ENCODE data around the gene PTPRK.

PTPRK gene

DNA sequence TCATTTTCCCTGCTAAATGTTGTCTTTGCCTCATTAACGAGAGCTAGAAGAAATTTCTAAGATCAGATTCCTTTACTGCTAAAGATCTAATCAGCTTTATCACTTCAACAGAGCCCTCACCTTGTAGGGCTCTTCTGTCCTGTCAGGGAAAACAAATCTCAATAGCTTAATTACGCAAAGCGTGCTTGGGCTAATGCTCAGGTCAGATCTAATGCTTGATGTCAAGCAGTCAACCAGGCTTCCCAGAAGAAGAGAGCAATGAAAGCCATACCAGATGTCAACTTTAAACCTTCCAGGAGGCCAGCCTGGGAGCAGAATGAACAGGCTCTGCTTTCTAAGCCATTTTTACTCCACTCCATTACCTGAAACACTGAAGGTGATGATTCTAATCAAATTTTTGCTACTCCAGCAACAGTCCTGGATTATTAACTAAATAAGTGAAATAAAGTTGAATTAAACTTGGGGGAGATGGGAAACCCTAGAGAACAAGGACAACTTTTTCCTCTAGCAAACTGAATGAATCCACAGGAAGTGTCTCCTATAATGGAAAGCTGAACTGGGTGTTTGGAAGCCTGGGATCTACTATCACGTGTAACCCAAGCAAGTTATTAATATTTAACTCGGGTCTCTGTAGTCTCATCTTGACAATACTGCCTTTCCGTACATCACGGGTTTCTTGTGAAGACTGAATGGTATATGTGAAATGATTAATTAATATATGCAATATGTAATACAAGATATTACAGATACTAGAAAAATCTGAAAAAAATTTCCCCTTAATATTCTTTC is 273.7 kb downstream of the PTPRK start:
- no peak for DNase-seq (ENCODE audit: low spot score)

DNA sequence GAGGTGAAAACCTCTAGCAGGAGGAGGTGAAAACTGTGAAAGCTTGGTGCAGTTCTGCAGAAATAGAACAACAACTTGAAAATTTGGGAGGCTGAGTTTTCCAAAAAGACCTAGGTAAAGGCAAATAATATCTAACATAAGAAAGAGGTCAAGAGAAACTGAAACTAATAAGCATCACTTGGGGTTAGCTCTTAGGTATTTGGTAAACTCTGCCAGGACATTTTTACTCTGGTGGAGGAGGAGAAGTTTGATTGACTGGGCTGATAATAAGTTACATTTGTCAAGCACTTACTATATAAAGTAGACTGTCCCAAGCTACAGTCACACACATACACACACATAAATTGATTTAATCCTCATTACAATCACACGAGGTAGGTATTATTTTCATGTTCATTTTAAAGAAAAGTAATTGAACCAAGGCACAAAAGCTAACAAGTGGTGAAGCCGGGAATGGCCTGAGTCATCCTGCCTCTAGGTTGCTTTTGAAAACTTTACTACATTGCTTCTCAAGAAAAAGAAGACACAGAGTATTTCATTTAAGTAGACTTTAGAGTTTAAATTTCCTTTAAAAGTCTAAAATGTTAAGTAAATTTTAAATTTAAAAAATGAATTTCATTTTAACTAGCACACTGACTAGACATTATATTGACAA is 275.5 kb downstream of the PTPRK start:
- no peak for DNase-seq (ENCODE audit: low spot score)

DNA sequence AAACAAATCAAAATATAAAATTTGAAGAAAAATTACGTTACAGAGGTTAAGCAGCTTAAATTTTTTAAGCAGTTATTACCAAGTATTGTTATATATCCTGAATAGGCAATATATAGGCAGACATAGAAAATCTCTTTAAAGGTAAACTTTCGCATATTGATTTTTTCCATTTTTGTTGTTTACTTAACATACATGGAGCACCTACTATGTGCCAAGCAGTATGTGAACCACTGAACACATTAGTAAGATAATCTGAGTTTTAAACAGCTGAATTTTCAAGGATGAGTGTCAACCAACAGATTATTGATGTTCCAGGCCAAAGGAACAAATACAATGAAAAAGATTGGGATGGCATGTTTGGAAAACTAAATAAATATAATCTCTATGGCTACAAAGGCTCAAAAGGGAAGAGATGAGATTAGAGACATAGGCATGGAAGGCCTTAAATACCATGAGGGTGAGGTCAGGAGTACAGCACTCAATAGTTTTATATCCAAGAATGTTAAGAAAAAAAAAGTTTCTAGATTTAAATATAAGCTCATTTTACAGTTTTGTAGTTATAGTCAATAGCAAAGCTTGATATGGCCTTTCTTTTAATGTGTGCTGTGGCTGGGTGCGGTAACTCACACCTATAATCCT is 277.5 kb downstream of the PTPRK start:
- no peak for DNase-seq (ENCODE audit: low spot score)

DNA sequence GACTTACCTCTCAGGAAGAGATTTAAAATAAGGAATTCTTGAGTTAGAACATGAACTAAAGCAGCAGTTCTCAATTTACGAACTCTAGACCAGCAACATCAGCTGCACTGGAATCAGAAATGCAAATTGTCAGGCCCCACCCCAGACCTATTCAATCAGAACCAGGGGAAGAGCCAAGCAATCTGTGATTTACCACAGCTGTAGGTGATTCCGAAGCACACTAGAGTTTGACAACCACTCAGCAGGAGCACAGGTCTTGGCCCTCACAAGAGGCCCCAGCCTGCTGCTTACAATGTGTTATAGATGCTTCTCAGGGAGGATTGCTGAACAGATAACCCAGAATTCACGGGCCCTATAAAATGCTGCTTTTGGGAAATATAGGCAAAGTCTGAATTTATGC is 279.2 kb downstream of the PTPRK start:
- DNase-seq (ENCODE audit: low spot score): no peak

DNA sequence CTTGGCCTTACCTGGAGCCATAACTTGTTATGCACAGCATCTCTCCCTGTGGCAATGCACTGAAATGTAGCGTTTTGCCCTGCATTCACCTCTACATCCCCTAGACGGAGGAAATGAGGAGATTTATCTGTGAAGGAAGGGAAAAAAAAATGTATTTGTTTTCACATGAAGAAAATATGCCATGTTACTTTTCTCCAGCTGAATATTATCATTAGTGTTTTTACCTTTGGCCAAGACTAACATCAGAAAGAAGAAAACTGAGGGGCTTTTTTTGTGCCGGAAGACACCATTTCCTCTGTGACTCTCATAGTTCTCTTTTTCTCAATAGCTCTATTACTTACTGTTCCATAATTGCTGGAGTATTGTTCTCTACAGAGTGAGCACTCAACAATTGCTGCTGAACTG is 280.4 kb downstream of the PTPRK start:
- DNase-seq (ENCODE audit: low spot score): no peak

DNA sequence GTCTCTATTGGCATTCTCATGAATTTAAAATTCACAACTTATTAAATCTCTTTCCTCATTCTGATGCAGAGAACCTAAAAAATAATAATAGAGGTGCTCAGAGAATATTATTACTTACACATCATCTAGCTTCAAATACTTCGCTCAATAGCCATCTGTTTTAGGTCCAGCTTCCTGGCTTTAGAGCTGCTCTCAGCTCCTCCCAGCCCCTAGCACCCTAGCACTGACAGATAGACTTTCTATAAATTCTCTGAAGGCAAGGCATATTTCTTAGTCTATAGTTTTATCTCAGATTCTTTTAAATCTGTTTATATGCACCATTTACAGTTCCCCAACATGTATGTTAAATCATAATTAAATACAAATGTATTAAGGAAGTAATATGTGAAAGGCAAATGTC is 281.3 kb downstream of the PTPRK start:
- DNase-seq (ENCODE audit: low spot score): no peak

DNA sequence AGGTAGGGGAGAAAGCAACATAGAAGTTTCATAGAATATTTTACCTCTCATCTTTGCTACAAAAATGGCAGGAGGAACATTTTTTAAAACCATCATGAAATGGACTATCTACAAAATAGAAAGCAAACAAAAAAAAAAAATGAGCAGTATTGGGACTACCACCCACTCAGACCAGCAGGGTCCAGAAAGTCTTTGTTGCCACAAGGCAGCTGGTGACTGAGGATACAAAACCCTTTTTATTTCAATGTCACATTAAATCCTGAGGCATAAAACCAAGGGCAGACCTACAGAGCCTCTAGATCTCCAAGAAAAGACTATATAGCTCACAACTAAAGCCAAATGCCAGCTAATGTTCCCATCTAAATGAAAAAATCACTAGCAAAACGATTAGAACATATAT is 282.2 kb downstream of the PTPRK start:
- no peak for DNase-seq (ENCODE audit: low spot score)

DNA sequence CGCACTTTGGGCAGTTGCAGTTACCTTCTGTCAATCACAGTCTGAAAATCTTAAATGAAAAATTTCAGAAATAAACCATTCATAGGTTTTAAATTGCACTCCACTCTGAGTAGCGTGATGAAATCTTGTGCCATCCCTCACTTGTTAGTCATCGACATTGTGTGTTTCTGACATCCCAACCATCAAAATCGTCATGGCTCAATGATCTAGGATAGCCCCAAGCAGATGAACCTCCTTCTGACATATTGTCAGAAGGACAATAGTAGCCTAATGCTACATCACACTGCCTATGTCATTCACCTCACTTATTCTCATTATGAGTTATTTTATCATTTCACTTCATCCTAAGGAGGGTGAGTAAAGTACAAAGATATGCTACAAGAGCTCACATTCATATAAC is 284.8 kb downstream of the PTPRK start:
- no peak for DNase-seq (ENCODE audit: low spot score)

DNA sequence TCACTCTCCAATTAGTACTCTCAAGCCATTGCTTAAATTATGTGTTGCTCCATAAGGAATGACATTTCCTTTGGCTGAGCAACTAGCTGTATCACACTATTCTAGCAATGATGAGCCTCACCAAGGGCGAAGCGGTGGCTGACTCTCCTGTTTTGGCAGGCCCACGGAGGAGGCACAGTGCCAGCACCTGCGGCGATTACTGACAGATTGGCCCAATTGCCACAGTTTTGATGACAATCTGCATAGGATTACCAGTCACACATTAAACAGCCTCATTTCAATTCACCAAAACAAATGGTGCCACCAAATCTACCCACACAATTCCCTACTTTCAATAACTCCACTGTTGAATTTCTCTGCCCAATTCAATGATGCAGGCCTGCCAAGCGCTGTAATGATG is 286.9 kb downstream of the PTPRK start:
- DNase-seq (ENCODE audit: low spot score): no peak

DNA sequence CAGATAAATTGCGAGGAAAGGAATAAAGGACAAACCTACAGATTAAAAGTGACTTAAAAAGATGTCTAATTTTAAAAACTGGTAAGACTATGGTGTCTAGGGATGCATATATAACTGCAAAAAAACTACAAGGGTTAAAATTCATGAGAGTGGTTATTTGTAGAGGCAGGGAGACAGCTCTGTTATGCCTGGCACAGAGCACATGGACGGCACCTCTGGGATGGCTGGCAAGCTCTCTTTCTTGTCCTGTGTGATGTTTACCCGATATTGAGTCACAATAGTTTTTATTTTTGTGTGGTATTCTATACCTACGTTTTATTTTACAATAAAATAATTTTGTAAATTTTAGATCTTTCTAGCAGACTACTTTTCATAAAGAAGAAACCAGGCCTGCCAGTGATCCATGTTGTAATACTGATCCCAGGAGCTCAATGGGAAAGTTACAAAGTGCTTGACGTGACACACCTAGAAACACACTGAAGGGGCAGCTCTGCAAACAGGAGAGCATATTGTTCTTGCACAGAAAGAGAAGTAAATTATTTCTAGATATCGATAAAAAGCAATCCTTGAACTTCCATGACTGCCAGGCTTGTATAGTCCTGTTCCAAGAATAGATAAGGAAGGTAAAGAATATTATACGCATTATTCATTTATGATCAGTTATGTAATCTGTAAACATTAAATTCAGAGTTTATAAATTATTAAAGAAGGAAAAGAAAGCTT is 290.0 kb downstream of the PTPRK start:
- DNase-seq (ENCODE audit: low spot score): no peak

DNA sequence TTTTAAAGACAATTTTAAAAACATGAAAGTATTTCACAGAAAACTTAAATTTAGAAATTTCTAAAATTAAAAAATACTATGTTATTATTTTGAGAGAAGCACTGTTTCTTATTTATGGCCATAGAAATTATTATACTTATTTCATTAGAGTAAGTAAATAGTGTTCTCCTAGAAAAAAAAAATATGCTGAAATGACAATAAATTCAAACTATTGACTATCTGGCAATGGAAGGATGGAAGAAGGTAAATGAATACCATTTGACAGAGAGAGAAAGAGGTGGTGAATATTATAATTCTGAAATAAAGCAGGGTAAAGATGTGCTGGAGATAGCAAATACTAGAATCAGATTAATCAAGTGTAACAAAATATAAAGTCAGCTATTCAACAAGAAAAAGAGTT is 294.8 kb downstream of the PTPRK start:
- no peak for DNase-seq (ENCODE audit: low spot score)

DNA sequence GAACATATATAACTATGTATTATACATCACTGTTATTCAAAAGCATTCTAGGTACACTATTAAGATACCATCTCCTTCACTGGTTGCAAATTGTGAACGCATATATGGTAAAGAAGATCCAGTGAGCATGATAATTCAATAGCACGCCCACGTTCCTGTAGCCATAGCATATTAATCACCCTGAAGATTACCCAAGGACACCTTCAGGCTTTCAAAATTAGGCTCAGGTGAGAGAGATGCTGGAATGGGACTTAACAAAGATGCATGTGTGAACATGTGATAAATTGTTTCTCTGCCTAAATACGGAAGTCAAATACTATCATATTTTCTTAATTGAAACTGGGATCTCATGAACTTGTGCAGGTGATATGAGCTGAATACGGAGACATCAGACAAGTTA is 303.5 kb downstream of the PTPRK start:
- DNase-seq (ENCODE audit: low spot score): no peak

DNA sequence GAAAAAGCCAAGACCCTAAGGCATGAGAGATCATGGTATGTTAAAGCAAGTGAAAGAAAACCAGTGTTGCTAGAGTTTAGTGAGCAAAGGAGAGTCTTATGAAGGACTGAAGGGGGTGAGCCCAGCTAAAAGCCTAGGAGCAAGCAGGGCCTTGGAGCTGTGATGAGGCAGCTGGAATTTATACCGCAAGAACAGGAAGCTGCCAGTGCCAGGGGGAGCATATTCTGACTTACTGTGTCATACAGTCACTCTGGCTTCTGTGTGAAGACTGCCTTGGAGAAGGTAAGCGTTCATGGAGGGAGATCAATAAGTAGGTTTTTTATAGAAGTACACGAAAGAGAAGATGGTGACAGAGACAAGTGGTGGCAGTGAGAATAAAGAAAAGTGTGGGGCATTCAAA is 310.6 kb downstream of the PTPRK start:
- no peak for DNase-seq (ENCODE audit: low spot score)

DNA sequence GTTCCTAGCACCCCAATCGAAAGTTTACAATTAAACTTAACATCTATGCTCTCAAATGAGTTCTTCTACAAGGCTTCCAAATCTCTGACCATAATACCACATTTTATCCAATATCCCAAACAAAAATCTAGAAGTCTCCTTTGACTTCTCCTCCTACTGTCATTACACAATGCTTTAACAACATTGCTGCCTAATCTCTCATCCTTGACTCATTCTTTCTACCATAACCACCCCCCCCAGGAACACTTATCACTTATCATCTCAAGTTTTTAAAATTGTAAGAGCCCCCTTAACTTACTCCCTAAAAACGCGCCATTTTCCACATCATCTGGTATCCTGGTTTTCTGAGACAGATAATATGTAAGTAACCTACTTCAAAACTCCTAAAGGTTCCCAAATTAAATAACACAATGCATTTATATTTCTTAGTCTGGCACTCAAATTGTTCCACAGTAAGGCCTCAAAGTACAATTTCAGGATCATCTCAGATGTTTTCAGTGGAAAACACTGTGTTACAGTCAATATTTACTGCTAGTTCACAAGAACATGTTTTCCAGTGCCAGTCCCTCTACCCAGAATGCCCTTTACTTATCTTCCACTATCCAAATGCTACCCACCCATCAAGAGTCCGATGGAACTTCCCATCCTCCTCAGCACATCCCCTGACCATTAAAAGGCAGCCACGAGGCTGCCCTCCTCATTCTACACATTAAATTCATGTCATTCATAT is 311.4 kb downstream of the PTPRK start:
- DNase-seq (ENCODE audit: low spot score): no peak

DNA sequence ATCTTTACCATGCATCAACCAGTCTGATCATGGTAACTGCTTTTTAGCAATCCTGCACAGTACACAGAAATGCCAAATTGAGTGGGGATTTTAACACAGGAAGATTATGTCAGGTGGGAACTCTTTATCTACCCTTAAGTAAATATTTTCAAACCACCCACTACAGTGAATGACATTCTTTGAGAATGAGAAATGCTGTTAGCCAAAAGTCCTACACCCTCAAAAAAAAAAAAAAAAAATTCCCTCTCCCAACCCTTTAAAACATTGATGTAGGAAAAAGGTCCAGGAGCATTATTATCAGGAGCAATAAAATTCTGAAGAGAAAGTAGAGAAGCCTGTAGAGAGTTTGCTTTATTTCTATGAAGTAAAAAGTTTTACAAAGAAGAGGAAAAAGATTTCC is 312.3 kb downstream of the PTPRK start:
- no peak for DNase-seq (ENCODE audit: low spot score)

DNA sequence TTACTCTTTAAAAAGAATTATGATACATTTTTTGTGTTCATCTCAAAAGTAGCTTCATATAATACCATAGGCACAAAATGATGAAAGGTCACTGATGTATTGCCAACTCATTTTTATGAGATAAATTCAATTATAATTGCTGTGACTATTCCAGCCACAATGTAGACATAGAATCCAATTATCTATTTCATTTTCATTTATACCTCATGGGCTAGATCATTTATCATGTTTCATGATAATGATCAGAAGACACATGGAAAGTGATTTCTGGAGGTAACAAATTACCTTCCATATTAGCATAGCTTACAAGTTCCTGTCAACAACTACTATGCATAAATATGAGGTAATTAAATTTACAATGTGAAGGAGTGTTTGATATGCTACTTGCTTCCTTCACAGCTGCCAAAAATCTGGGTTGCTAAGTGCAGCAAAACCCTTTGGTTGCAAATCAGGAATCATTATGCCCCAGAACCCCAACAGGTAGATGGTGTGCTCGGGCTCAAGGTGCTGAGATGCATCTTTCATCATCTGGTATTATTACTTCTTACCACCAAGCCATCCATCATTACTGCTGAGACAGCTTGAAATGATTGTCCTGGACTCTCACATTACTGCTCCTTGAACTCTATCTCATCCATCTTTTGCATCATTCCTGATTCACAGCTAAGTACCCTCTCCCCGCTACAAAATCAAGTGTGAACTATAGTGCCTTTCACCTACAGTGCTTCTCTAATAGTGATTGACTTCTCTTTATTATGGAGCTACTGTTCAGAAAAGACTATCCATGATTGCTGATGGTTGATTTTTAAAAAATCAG is 313.6 kb downstream of the PTPRK start:
- DNase-seq (ENCODE audit: low spot score): no peak

DNA sequence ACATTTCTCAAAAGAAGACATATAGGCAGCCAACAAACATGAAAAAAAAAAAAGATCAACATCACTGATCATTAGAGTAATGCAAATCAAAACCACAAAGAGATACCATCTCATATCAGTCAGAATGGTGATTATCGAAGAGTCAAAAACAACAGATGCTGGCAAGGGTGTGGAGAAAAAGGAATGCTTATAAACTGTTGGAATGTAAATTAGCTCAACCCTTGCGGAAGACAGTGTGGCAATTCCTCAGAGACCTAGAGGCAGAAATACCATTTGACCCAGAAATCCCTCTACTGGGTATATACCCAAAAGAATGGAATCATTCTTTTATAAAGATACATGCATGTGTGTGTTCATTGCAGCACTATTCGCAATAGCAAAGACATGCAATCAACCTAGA is 315.8 kb downstream of the PTPRK start:
- no peak for DNase-seq (ENCODE audit: low spot score)

DNA sequence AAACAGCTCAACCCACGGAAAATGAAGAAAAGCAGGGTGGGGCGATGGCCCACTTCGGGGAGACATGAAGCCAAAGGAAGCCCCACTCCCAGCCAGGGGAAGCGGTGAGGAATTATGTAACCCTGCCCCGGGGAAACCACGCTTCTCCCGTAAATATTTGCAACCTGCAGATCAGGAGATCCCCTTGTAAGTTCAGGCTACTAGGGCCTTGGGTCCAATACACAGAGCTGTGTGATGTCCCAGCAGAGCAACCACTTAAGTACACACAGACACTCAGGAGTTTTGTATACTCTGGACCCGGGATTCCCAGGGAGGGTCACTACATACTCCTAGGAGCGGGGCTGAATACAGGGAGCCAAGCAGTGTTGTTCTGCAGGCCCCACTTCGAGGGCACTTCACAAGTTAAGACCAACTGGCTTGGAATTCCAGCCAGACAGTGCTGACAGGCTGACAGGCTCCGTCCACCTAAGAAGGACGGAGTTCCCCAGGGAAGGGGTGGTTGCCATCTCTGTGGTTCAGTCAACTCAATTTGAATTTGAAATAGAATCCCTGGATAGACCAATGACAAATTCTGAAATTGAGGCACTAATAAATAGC is 318.1 kb downstream of the PTPRK start:
- DNase-seq (ENCODE audit: low spot score): no peak

DNA sequence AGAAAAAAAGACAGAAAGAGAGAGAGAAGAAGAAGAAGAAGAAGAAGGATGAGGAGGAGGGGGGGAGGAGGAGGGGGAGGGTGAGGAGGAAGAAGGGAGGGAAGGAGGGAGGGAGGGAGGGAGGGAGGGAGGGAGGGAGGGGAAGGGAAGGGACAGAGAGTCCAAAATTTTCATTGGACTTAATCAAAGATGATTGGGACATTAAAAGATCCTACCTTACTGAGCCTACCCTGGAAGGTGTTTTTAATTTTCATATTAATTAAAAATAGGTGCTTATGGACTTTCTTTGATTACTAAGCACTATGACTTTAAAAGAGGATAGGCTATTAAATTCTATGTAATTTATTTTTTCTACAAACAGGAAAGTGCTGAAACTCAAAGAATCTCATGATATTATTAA is 319.6 kb downstream of the PTPRK start:
- DNase-seq (ENCODE audit: low spot score): no peak

DNA sequence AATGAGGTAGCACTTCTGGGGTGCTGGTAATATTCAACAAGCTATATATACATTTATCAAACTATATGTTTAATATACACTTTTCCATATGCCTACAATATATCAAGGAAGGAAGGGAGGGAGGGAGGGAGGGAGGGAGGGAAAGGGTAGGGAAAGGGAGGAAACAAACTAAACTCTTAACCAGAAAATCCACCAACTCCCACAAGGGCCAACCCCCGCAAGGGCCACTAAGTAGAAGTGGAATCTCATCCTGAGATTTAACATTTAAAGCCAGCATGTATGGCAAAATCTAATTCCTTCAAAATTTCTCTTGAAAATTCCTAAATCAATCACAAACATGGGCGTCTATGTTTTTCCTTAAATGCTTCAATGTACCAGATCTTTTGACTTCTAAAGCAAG is 320.9 kb downstream of the PTPRK start:
- no peak for DNase-seq (ENCODE audit: low spot score)

DNA sequence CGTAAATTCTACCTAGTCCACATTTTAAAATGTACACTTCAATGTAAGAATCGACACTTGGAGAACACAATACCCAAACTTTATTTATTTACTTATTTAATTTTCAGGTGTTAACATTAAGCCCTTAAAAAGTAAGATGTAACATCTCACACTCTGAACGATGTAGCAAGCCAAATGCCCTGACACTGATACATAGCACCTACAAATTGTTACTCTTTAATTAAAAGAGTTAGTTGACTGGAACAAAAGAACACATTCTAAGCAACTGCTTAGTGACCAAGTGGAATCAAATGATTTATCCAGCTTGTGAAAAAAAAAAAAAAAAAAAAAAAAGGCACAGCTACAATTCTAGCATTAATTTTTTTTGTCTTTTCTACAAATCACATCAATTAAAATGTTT is 327.4 kb downstream of the PTPRK start:
- no peak for DNase-seq (ENCODE audit: low spot score)

Measured in COLO829 (cell line).